Ascending aorta (tissue), 2 donors: ENCODE measurements around the gene ABCB10. TPM values are rescaled to one million over a fixed set of nuclear protein-coding genes. Genes with fewer than 3 reads are reported as not detected.

ENCODE experiments used
- DNase-seq, 2 donors: peaks; one replicate each; pipeline ENCODE4 v3.0.0-alpha.2; 2019; ENCODE audit warnings: low spot score in 2 of 2
- H3K27ac ChIP-seq, 2 donors: fragments of 200-600 bp; sonication (generic); one replicate each; pipeline ENCODE4 v1.5.1; 2016 to 2017; ENCODE audit warnings: mild to moderate bottlenecking in 1 of 2
- H3K27me3 ChIP-seq: fragments of 200-600 bp; sonication (generic); one replicate; pipeline ENCODE4 v1.5.1; 2017
- H3K36me3 ChIP-seq, 2 donors: fragments of 200-600 bp; sonication (generic); one replicate each; pipeline ENCODE4 v1.5.1; 2016
- H3K4me1 ChIP-seq, 2 donors: fragments of 200-600 bp; sonication (generic); one replicate each; pipeline ENCODE4 v1.5.1; 2016 to 2017; ENCODE audit warnings: mild to moderate bottlenecking in 1 of 2
- H3K4me3 ChIP-seq, 2 donors: fragments of 200-600 bp; sonication (generic); one replicate each; pipeline ENCODE4 v1.5.1; 2016 to 2017; ENCODE audit warnings: mild to moderate bottlenecking in 1 of 2
- H3K9me3 ChIP-seq, 2 donors: fragments of 200-600 bp; sonication (generic); one replicate each; pipeline ENCODE4 v1.5.1; 2016
- CTCF ChIP-seq, 3 experiments: fragments of 200-600 bp in 2 of 3; fragments of 450-650 bp in 1 of 3; sonication (generic) in 2 of 3; IDR thresholded peaks; one replicate each; pipeline ENCODE4 v1.5.1; 2016 to 2019; ENCODE audit warnings: antibody characterized with exemption in 3 of 3, mild to moderate bottlenecking in 1 of 3, moderate library complexity in 1 of 3
- intact Hi-C: fragments of 100-400 bp; cut with DNase I; formaldehyde crosslinking; loops from one replicate; pipeline ENCODE4 v1.15.1; 2023
- total RNA-seq: library from RNA; depleted of rRNA; stranded (reverse); fragments of >200 nt; gene quantifications from one replicate; pipeline ENCODE4 v1.1.0, GENCODE V29; 2016

The ABCB10 gene
- total RNA-seq, 1 donor from 2014 or later, result 25.2 TPM

- DNase-seq, result no peak
- intact Hi-C loops, result no loop called here
- Histone ChIP-seq H3K36me3 (peaks cover 75 to 98% of the 10 kb centered on the region in 2 donors), H3K4me1 (no peaks in the 10 kb centered on the region), H3K27ac (no peak overlapping the region), H3K4me3 (no peak overlapping the region), H3K9me3 (no peaks in the 10 kb centered on the region), H3K27me3 (no peaks in the 10 kb centered on the region)
- no peak for TF ChIP-seq CTCF (IDR thresholded peaks at IDR 0.05)
Observed at GRCh38 chr1:229495782-229496181, 62.7 kb downstream of the ABCB10 start.

DNA sequence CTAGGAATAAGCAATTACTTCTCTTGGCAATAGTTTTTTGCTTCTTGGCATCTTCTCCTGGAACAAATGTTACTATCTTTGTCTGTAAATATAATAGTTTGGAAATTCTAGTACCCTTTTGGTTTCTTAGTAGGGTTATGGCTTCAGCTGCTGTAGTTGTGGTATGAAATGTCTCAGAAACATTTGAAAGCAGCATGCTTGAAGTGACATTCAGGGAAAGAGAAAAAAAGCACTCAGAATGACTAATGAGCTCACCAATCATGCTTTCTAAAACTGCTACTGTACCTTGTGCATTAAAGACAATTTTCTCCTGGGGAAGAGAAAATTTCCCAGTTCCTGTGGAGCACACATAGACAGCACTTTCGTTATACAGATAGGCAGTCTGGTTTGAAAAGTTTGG lies 71.3 kb downstream of the ABCB10 start:
- Histone ChIP-seq H3K27me3 (no peaks in the 10 kb centered on the region), H3K9me3 (no peaks in the 10 kb centered on the region), H3K4me3 (no peak overlapping the region), H3K27ac (no peak overlapping the region), H3K36me3 (peaks cover 52 to 86% of the 10 kb centered on the region in 2 donors), H3K4me1 (no peaks in the 10 kb centered on the region)
- intact Hi-C loops, result no loop called here
- no peak for TF ChIP-seq CTCF (IDR thresholded peaks at IDR 0.05)
- no peak for DNase-seq

GRCh38 chr1:229485318-229485717 lies 73.2 kb downstream of the ABCB10 start:
- DNase-seq, result no peak
- intact Hi-C loops, result no loop called here

DNA sequence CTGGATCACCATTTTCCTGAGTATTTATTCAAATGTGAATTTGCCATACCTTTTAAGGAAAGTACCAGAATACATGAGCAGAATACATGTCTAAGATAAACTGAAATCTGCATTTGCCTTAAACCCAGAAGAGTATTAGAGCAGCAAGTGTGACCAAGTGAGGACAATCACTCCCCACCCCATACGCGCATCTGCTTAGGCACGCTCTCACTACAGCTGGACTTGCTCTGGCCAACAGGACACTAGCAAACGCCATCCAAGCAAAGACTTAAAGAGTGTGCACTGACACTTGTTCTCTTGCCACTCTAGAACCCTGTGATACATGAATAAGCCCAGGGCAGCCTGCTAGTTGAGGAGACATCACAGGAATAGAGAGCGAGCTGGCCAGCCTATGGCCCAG lies 76.0 kb downstream of the ABCB10 start:
- Histone ChIP-seq H3K36me3 (peaks cover 38 to 77% of the 10 kb centered on the region in 2 donors), H3K27ac (no peak overlapping the region), H3K9me3 (no peaks in the 10 kb centered on the region), H3K4me3 (no peak overlapping the region), H3K27me3 (no peaks in the 10 kb centered on the region), H3K4me1 (no peaks in the 10 kb centered on the region)
- TF ChIP-seq CTCF (IDR thresholded peaks at IDR 0.05), result no peak
- intact Hi-C loops, result loop anchor here (1.0 kb wide), 1 partner anchor 224 kb away; no protein-coding TSS in a partner anchor
- no peak for DNase-seq

More at GRCh38 chr1:229485318-229485717, 73.2 kb downstream of the ABCB10 start:
- TF ChIP-seq CTCF (IDR thresholded peaks at IDR 0.05), result no peak
- Histone ChIP-seq H3K36me3 (peaks cover 47 to 80% of the 10 kb centered on the region in 2 donors), H3K9me3 (no peaks in the 10 kb centered on the region), H3K27me3 (no peaks in the 10 kb centered on the region), H3K27ac (no peak overlapping the region), H3K4me3 (no peak overlapping the region), H3K4me1 (no peaks in the 10 kb centered on the region)

GRCh38 chr1:229480495-229480894 lies 78.0 kb downstream of the ABCB10 start:
- peaks cover 33 to 78% of the 10 kb centered on the region in 2 donors for H3K36me3 ChIP-seq
- H3K9me3 ChIP-seq, result no peaks in the 10 kb centered on the region
- H3K4me1 ChIP-seq, result no peaks in the 10 kb centered on the region
- no peaks in the 10 kb centered on the region for H3K27me3 ChIP-seq
- intact Hi-C loops, result no loop called here
- no peak overlapping the region for H3K27ac ChIP-seq
- no peak for TF ChIP-seq CTCF (IDR thresholded peaks at IDR 0.05)
- H3K4me3 ChIP-seq, result no peak overlapping the region
- DNase-seq, result no peak
